ENCODE results near the gene ZNF358. TPM values are rescaled to one million over a fixed set of nuclear protein-coding genes. Genes with fewer than 3 reads are reported as not detected.

ZNF358 gene
- total RNA-seq, 1 donor: 33.9 TPM

- no peak for TF ChIP-seq CTCF (IDR thresholded peaks at IDR 0.05; ENCODE audit: insufficient read depth, low read length)
- DNase-seq (ENCODE audit: low read depth): peak; percentile 80
Measured at GRCh38 chr19:7507884-7508283, 8.0 kb upstream of the ZNF358 start.

GRCh38 chr19:7509625-7510024, 6.3 kb upstream of the ZNF358 start:
- TF ChIP-seq CTCF (IDR thresholded peaks at IDR 0.05; ENCODE audit: insufficient read depth, low read length): no peak
- DNase-seq (ENCODE audit: low read depth): no peak
- H3K4me3 ChIP-seq (ENCODE audit: low read depth, low read length): no peak overlapping the region

More at GRCh38 chr19:7507884-7508283, 8.0 kb upstream of the ZNF358 start:
- H3K4me3 ChIP-seq (ENCODE audit: low read depth, low read length): no peak overlapping the region

GRCh38 chr19:7512400-7512851, 3.5 kb upstream of the ZNF358 start:
- DNase-seq (ENCODE audit: low read depth): no peak
- no peak overlapping the region for H3K4me3 ChIP-seq (ENCODE audit: low read depth, low read length)
- no peak for TF ChIP-seq CTCF (IDR thresholded peaks at IDR 0.05; ENCODE audit: insufficient read depth, low read length)

- no peak for DNase-seq (ENCODE audit: low read depth)
- no peak overlapping the region for H3K4me3 ChIP-seq (ENCODE audit: low read depth, low read length)
- no peak for TF ChIP-seq CTCF (IDR thresholded peaks at IDR 0.05; ENCODE audit: insufficient read depth, low read length)
Measured at GRCh38 chr19:7513809-7514642, 1.9 kb upstream of the ZNF358 start.

GRCh38 chr19:7515110-7515644, 726 bp upstream of the ZNF358 start:
- no peak for TF ChIP-seq CTCF (IDR thresholded peaks at IDR 0.05; ENCODE audit: insufficient read depth, low read length)
- DNase-seq (ENCODE audit: low read depth): peak; percentile 61

GRCh38 chr19:7516333-7516732, 430 bp downstream of the ZNF358 start:
- no peak for DNase-seq (ENCODE audit: low read depth)
- H3K4me3 ChIP-seq (ENCODE audit: low read depth, low read length): peak overlapping the region; percentile 81
- TF ChIP-seq CTCF (IDR thresholded peaks at IDR 0.05; ENCODE audit: insufficient read depth, low read length): no peak

More at GRCh38 chr19:7515110-7515644, 726 bp upstream of the ZNF358 start:
- peak overlapping the region; percentile 67 for H3K4me3 ChIP-seq (ENCODE audit: low read depth, low read length)
